GM23338 (cell line): ENCODE measurements around the gene RSU1.

Experiments used
- CREB1 ChIP-seq: fragments of 250-450 bp; sonication (Bioruptor Pico); IDR thresholded peaks from 2 replicates; pipeline ENCODE4 v1.5.0; 2020; ENCODE audit warnings: low read depth, mild to moderate bottlenecking, moderate library complexity
- CTCF ChIP-seq, 2 experiments: fragments of 200-600 bp in 1 of 2; sonication (generic) in 1 of 2; conservative IDR thresholded peaks; 2 replicates each; pipeline versions ENCODE4 v1.5.1 to v1.6.1; 2016 to 2017; ENCODE audit warnings: antibody characterized with exemption in 2 of 2, low read depth in 2 of 2, mild to moderate bottlenecking in 2 of 2, moderate library complexity in 1 of 2
- EZH2 ChIP-seq: fragments of 200-600 bp; sonication (generic); IDR thresholded peaks from one replicate; pipeline ENCODE4 v1.8.0; 2017; ENCODE audit warnings: antibody characterized with exemption, mild to moderate bottlenecking, low read depth; ENCODE audit not compliant: unreplicated experiment
- EZH2phosphoT487 ChIP-seq: fragments of 200-600 bp; sonication (generic); IDR thresholded peaks from one replicate; pipeline ENCODE4 v1.8.1; 2018; ENCODE audit warnings: antibody characterized with exemption; ENCODE audit not compliant: unreplicated experiment
- JUNB ChIP-seq: IDR thresholded peaks from one replicate; pipeline ENCODE4 v1.6.1; 2016; ENCODE audit warnings: antibody characterized with exemption; ENCODE audit not compliant: unreplicated experiment
- NANOG ChIP-seq: IDR thresholded peaks from 2 replicates; pipeline ENCODE4 v1.6.1; 2016; ENCODE audit warnings: antibody characterized with exemption, borderline replicate concordance
- POLR2AphosphoS5 ChIP-seq: IDR thresholded peaks from 2 replicates; pipeline ENCODE4 v1.6.1; 2016; ENCODE audit warnings: antibody characterized with exemption, low read depth
- REST ChIP-seq: IDR thresholded peaks from one replicate; pipeline ENCODE4 v1.6.1; 2018; ENCODE audit warnings: antibody characterized with exemption; ENCODE audit not compliant: unreplicated experiment
- ZNF462 ChIP-seq: fragments of 250-450 bp; sonication (Bioruptor Pico); IDR thresholded peaks from 2 replicates; pipeline ENCODE4 v1.5.0; 2020; ENCODE audit warnings: mild to moderate bottlenecking, moderate library complexity

- no peak for TF ChIP-seq CTCF (conservative IDR thresholded peaks at IDR 0.05; ENCODE audit: low read depth in 2 of 2)
- no peak for TF ChIP-seq EZH2phosphoT487
- TF ChIP-seq POLR2AphosphoS5 = no peak
- TF ChIP-seq CREB1 = no peak
- no peak for TF ChIP-seq EZH2
- no peak for TF ChIP-seq JUNB
- no peak for TF ChIP-seq ZNF462 (CRISPR knock-in tag)
- TF ChIP-seq REST = no peak
- TF ChIP-seq NANOG = no peak
Measured at GRCh38 chr10:16792675-16793074, 24.5 kb downstream of the RSU1 start.
